Subcutaneous abdominal adipose tissue (tissue), 5 donors: ENCODE measurements around the gene GPR161.
"Not testable (repeated sequence)": the region's sequence is repeated elsewhere in the genome, so short reads cannot be mapped to it uniquely, and the experiment has no call there.

Source experiments
- H3K27ac ChIP-seq: one replicate; pipeline ENCODE4 v1.7.0; 2013; ENCODE audit warnings: low read depth, mild to moderate bottlenecking, inconsistent platforms, low read length, moderate library complexity
- H3K27me3 ChIP-seq, 5 donors: one replicate each; pipeline ENCODE4 v1.7.0; 2013; ENCODE audit warnings: low read length in 5 of 5, inconsistent platforms in 1 of 5; ENCODE audit not compliant: control insufficient read depth in 5 of 5, insufficient read depth in 4 of 5
- H3K36me3 ChIP-seq, 5 donors: one replicate each; pipeline ENCODE4 v1.7.0; 2013; ENCODE audit warnings: low read length in 5 of 5; ENCODE audit not compliant: control insufficient read depth in 5 of 5, insufficient read depth in 5 of 5
- H3K4me1 ChIP-seq, 5 donors: one replicate each; pipeline ENCODE4 v1.7.0; 2013; ENCODE audit warnings: low read length in 5 of 5, mild to moderate bottlenecking in 3 of 5, moderate library complexity in 1 of 5; ENCODE audit not compliant: control insufficient read depth in 5 of 5, insufficient read depth in 5 of 5
- H3K4me3 ChIP-seq, 5 donors: one replicate each; pipeline ENCODE4 v1.7.0; 2013; ENCODE audit warnings: low read length in 5 of 5, low read depth in 1 of 5
- H3K9ac ChIP-seq, 5 donors: one replicate each; pipeline ENCODE4 v1.7.0; 2013; ENCODE audit warnings: low read length in 5 of 5, mild to moderate bottlenecking in 4 of 5, moderate library complexity in 3 of 5
- H3K9me3 ChIP-seq, 5 donors: one replicate each; pipeline ENCODE4 v1.7.0; 2013; ENCODE audit warnings: low read length in 5 of 5; ENCODE audit not compliant: control insufficient read depth in 5 of 5
- donor health status: healthy.
- donor health status: healthy.
- donor health status: healthy.
- donor health status: healthy.
- donor health status: healthy.

The GPR161 gene

DNA sequence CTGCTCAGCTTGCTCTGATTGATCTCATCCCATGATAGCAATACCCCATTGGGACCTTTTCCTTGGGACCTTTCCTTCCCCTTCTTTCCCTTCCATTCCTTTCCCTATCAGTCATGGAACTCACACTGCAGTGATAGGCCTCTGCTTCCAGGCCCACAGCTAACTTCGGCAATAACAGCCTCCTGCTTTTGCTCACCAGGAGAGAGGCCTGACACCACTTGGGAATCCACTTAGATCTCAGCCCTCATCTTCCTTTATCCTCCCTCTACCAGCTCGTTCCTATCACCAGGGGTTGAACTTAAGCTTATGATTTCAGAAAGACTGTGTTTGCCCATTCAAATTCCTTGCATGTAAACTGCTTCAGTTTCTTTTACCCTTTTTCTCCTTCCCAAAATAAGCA, 31.1 kb upstream of the GPR161 start:
- no peaks in the 10 kb centered on the region for H3K36me3 ChIP-seq
- H3K27me3 ChIP-seq, result no peaks in the 10 kb centered on the region
- no peak overlapping the region for H3K4me3 ChIP-seq
- no peaks in the 10 kb centered on the region for H3K9me3 ChIP-seq
- H3K9ac ChIP-seq, result no peak overlapping the region
- H3K27ac ChIP-seq, result no peak overlapping the region
- H3K4me1 ChIP-seq, result no peaks in the 10 kb centered on the region

DNA sequence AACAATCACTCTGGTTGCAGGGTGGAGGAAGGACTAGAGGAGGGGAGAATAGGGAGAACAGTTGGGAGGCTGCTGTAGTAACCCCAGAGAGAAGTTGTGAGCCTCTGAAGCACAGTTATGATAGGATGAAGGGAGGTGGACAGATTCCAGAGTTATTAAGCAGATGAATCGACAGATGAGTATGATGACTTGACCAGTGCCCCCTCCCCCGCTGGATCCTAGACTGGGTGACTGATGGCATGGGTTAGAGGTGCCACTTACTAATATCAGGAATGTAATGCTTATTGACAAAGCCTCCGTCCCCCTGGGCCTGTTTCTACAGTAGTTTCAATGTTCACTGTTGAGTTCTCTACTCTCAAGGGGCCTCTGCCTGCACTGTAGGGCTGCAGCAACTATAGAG, 28.0 kb upstream of the GPR161 start:
- Histone ChIP-seq H3K4me3 (no peak overlapping the region), H3K27me3 (peaks cover 0 to 6% (median 0%) of the 10 kb centered on the region in 5 donors), H3K4me1 (no peaks in the 10 kb centered on the region), H3K27ac (no peak overlapping the region), H3K36me3 (no peaks in the 10 kb centered on the region), H3K9ac (no peak overlapping the region), H3K9me3 (peaks cover 0 to 6% (median 0%) of the 10 kb centered on the region in 5 donors)

DNA sequence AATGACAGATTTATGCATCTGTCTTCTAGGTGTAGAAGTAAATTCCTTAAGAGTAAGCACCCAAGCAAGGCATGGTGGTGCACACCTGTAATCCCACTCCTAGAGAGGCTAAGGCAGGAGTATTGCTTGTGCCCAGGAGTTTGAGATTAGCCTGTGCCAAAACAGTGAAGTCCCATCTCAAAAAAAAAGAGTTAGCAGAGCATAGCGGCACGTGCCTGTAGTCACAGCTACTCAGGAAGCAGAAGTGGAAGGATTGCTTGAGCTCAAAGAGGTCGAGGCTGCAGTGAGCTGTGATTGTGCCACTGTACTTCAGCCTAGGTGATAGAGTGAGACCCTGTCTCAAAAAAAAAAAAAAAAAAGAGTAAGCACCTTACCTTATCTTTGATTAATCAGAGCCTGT, 26.9 kb upstream of the GPR161 start:
- H3K4me1 ChIP-seq, result no peaks in the 10 kb centered on the region
- peaks cover 0 to 9% (median 2%) of the 10 kb centered on the region in 5 donors for H3K9me3 ChIP-seq
- H3K9ac ChIP-seq, result no peak overlapping the region
- peaks cover 0 to 6% (median 0%) of the 10 kb centered on the region in 5 donors for H3K27me3 ChIP-seq
- no peak overlapping the region for H3K4me3 ChIP-seq
- H3K27ac ChIP-seq, result no peak overlapping the region
- H3K36me3 ChIP-seq, result no peaks in the 10 kb centered on the region

DNA sequence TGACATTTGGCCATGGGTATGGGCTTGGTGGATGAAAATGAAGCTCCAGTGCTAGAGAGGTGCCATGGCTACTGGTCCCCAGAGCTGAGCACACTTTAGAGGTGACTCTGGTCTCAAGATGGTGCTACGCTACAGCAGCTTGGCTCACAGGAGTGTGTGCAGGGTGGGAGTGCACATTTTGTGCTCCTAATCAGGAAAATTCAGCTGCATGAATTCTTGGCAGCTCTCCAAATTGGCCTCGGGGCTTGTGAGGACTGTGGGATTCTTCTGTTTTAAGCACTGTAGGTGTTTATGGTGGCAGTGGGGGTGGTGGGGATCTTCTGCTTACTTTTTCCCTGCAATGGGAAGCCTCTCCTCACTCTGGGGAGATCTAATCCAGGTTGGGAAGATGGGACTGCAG, 24.7 kb upstream of the GPR161 start:
- Histone ChIP-seq H3K36me3 (no peaks in the 10 kb centered on the region), H3K9me3 (peaks cover 0 to 17% (median 6%) of the 10 kb centered on the region in 5 donors), H3K27ac (no peak overlapping the region), H3K4me3 (no peak overlapping the region), H3K4me1 (no peaks in the 10 kb centered on the region), H3K9ac (no peak overlapping the region), H3K27me3 (peaks cover 0 to 6% (median 0%) of the 10 kb centered on the region in 5 donors)

DNA sequence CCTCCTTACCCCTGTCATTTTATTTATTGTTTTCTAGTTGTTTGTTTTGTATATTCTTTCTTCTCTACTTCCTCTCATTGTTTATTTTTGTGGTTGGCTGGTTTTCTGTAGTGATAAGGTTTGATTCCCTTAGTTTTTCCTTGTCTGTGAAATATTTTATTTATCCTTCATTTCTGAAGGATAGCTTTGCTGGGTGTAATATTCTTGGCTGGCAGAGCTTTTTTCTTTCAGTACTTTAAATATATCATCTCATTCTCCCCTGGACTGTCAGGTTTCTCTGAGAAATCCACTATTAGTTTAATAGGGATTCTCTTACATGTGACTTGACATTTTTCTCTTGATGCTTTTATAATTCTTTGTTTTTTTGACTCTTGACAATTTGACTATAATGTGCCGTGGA, 23.2 kb upstream of the GPR161 start:
- Histone ChIP-seq H3K4me1 (no peaks in the 10 kb centered on the region), H3K27me3 (peaks cover 0 to 6% (median 0%) of the 10 kb centered on the region in 5 donors), H3K4me3 (no peak overlapping the region), H3K36me3 (no peaks in the 10 kb centered on the region), H3K9ac (no peak overlapping the region), H3K9me3 (peaks cover 0 to 17% (median 6%) of the 10 kb centered on the region in 5 donors), H3K27ac (no peak overlapping the region)

DNA sequence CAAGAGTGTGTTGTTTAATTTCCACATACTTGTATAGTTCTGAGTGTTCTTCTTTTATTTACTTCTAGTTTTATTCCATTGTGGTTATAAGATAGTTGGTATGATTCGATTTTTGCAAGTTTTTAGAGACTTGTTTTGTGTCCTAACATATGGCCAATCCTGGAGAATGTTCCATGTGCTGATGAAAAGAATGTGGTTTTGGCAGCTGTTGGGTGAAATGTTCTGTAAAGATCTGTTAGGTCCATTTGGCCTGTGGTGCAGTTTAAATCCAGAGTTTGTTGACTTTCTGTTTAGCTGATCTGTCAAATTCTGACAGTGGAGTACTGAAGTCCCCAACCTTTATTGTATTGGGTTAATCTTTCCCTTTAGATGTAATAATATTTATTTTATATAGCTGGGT, 22.5 kb upstream of the GPR161 start:
- H3K4me3 ChIP-seq, result no peak overlapping the region
- no peak overlapping the region for H3K27ac ChIP-seq

DNA sequence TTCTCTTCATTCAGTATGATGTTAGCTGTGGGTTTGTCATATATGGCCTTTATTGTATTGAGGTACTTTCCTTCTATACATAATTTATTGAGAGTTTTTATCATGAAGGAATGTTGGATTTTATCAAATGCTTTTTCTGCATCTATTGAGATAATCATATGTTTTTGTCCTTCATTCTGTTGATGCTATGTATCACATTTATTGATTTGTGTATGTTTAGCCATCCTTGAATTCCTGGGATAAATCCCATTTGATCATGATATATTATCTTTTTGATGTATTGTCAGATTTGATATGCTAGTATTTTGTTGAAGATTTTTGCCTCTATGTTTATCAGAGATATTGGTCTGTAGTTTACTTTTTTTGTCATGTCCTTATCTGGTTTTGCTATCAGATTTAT, 20.9 kb upstream of the GPR161 start:
- Histone ChIP-seq H3K9me3 (peaks cover 0 to 17% (median 6%) of the 10 kb centered on the region in 5 donors), H3K27me3 (peaks cover 0 to 6% (median 0%) of the 10 kb centered on the region in 5 donors), H3K4me1 (no peaks in the 10 kb centered on the region), H3K9ac (no peak overlapping the region), H3K36me3 (no peaks in the 10 kb centered on the region), H3K27ac (no peak overlapping the region), H3K4me3 (no peak overlapping the region)

More for the DNA sequence above, 22.5 kb upstream of the GPR161 start:
- peaks cover 0 to 17% (median 6%) of the 10 kb centered on the region in 5 donors for H3K9me3 ChIP-seq
- no peaks in the 10 kb centered on the region for H3K4me1 ChIP-seq
- peaks cover 0 to 6% (median 0%) of the 10 kb centered on the region in 5 donors for H3K27me3 ChIP-seq
- no peaks in the 10 kb centered on the region for H3K36me3 ChIP-seq
- no peak overlapping the region for H3K9ac ChIP-seq

DNA sequence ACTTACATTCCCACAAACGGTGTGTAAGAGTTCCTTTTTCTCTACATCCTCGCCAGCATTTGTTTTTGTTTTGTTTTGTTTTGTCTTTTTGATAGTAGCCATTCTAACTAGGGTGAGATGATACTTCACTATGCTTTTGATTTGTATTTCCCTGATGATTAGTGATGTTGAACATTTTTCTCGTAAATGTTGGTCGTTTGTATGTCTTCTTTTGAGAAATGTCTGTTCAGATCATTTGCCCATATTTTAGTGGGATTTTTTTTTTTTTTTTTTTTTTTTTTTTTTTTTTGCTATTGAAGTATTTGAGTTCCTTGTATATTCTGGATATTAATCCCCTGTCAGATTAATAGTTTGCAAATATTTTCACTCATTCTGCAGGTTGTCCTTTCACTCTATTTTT, 19.2 kb upstream of the GPR161 start:
- no peak overlapping the region for H3K27ac ChIP-seq
- H3K4me1 ChIP-seq, result no peaks in the 10 kb centered on the region
- H3K9ac ChIP-seq, result no peak overlapping the region
- no peak overlapping the region for H3K4me3 ChIP-seq
- H3K27me3 ChIP-seq, result peaks cover 0 to 1% (median 0%) of the 10 kb centered on the region in 5 donors
- no peaks in the 10 kb centered on the region for H3K36me3 ChIP-seq
- H3K9me3 ChIP-seq, result peaks cover 0 to 17% (median 6%) of the 10 kb centered on the region in 5 donors

DNA sequence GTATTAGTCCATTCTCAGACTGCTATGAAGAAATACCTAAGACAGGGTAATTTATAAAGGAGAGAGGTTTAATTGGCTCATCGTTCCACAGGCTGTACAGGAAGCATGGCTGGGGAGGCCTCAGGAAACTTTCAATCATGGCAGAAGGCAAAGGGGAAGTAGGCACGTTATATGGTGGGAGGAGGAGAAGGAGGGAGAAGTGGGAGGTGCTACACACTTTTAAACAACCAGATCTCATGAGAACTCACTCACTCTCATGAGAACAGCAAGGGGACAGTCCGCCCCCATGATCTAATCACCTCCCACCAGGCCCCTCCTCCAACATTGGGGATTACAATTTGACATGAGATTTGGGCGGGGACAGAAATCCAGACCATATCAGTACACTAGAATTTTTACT, 18.0 kb upstream of the GPR161 start:
- H3K9me3 ChIP-seq, result peaks cover 0 to 11% (median 6%) of the 10 kb centered on the region in 5 donors
- H3K36me3 ChIP-seq, H3K4me1 ChIP-seq, H3K27me3 ChIP-seq, H3K9ac ChIP-seq, H3K27ac ChIP-seq, H3K4me3 ChIP-seq: not testable (repeated sequence)

DNA sequence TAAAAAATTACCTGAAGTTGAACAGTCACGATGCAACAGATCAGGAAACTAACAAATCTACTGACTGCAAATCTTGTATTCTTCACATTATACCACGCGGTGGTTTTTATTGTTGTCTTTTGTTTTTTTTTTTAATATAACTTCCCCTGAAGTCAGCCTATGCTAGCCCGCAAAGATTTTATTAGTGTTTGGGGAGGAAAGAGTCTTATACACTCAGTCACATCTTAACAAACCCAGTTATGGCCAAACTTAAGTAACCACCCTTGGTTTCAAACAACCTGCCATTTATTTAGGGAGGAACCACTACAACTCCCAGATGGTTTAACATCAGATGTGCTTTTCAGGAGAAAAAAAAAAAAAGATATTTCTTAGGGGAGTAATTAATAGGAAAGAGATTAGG, 15.2 kb upstream of the GPR161 start:
- H3K4me1 ChIP-seq, result no peaks in the 10 kb centered on the region
- H3K9me3 ChIP-seq, result no peaks in the 10 kb centered on the region
- H3K27me3 ChIP-seq, result no peaks in the 10 kb centered on the region
- H3K36me3 ChIP-seq, result no peaks in the 10 kb centered on the region
- no peak overlapping the region for H3K9ac ChIP-seq
- no peak overlapping the region for H3K4me3 ChIP-seq
- no peak overlapping the region for H3K27ac ChIP-seq

DNA sequence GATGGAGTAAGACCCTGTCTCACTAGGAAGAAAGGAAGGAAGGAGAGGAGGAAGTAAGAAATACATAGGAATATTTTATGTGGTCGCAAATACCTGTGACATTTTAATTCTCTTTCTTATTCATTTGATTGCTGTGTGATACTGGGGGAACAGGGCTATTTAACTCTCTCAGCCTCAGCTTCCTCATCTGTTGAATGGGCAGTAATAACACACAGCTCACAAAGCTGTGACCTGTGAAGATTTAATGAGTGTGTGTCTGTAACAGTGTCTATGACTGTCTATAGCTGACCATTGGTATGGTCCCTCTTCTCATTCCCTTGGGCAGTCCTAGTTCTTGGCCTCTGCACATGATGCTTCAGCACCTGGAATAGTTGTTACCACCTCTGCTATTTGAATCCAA, 13.6 kb upstream of the GPR161 start:
- Histone ChIP-seq H3K9ac (no peak overlapping the region), H3K27ac (no peak overlapping the region)

More for the DNA sequence above, 13.6 kb upstream of the GPR161 start:
- H3K36me3 ChIP-seq, result no peaks in the 10 kb centered on the region
- no peaks in the 10 kb centered on the region for H3K27me3 ChIP-seq
- peaks cover 0 to 4% (median 3%) of the 10 kb centered on the region in 5 donors for H3K4me1 ChIP-seq
- no peaks in the 10 kb centered on the region for H3K9me3 ChIP-seq
- no peak overlapping the region for H3K4me3 ChIP-seq
